ENCODE measurements around the gene CDT1. TPM values are rescaled to one million over a fixed set of nuclear protein-coding genes. Genes with fewer than 3 reads are reported as not detected.

CDT1 gene
- total and polyA plus RNA-seq, 2 donors from 2014 or later: 0.56 to 1.5 TPM

GRCh38 chr16:88842806-88843205 is 39.2 kb downstream of the CDT1 start:
- Histone ChIP-seq H3K4me3 (ENCODE audit: low read length in 3 of 3) (no peak overlapping the region), H3K27ac (ENCODE audit: low read depth in 2 of 2, low read length in 2 of 2) (no peak overlapping the region), H3K27me3 (ENCODE audit: control insufficient read depth, insufficient read depth, low read length) (no peaks in the 10 kb centered on the region), H3K9me3 (ENCODE audit: control insufficient read depth in 2 of 3, insufficient read depth in 1 of 3, low read length in 3 of 3) (no peaks in the 10 kb centered on the region), H3K4me1 (ENCODE audit: control insufficient read depth in 2 of 3, insufficient read depth in 2 of 3, low read depth in 1 of 3, low read length in 3 of 3) (no peaks in the 10 kb centered on the region), H3K36me3 (ENCODE audit: control insufficient read depth in 2 of 3, insufficient read depth in 3 of 3, low read length in 3 of 3) (peaks cover 0 to 12% (median 0%) of the 10 kb centered on the region in 3 donors), H3K9ac (ENCODE audit: low read length in 3 of 3) (no peak overlapping the region)
- no peak for FAIRE-seq
- DNase-seq: no peak
- no peak for TF ChIP-seq CTCF (IDR thresholded peaks at IDR 0.05; ENCODE audit: borderline replicate concordance, extremely low read depth, insufficient read depth)
- intact Hi-C loops (cut with DNase I): no loop called here

- Histone ChIP-seq H3K9ac (ENCODE audit: low read length in 3 of 3) (no peak overlapping the region), H3K4me1 (ENCODE audit: control insufficient read depth in 2 of 3, insufficient read depth in 2 of 3, low read depth in 1 of 3, low read length in 3 of 3) (no peaks in the 10 kb centered on the region), H3K27me3 (ENCODE audit: control insufficient read depth, insufficient read depth, low read length) (no peaks in the 10 kb centered on the region), H3K4me3 (ENCODE audit: low read length in 3 of 3) (no peak overlapping the region), H3K27ac (ENCODE audit: low read depth in 2 of 2, low read length in 2 of 2) (no peak overlapping the region), H3K9me3 (ENCODE audit: control insufficient read depth in 2 of 3, insufficient read depth in 1 of 3, low read length in 3 of 3) (no peaks in the 10 kb centered on the region), H3K36me3 (ENCODE audit: control insufficient read depth in 2 of 3, insufficient read depth in 3 of 3, low read length in 3 of 3) (peaks cover 0 to 12% (median 0%) of the 10 kb centered on the region in 3 donors)
- no peak for TF ChIP-seq CTCF (IDR thresholded peaks at IDR 0.05; ENCODE audit: borderline replicate concordance, extremely low read depth, insufficient read depth)
- DNase-seq (no peak), FAIRE-seq (no peak)
- intact Hi-C loops (cut with DNase I): no loop called here
These were observed 39.7 kb downstream of the CDT1 start for GRCh38 chr16:88843256-88843655.

- Histone ChIP-seq H3K27me3 (ENCODE audit: control insufficient read depth, insufficient read depth, low read length) (no peaks in the 10 kb centered on the region), H3K27ac (ENCODE audit: low read depth in 2 of 2, low read length in 2 of 2) (no peak overlapping the region), H3K4me1 (ENCODE audit: control insufficient read depth in 2 of 3, insufficient read depth in 2 of 3, low read depth in 1 of 3, low read length in 3 of 3) (no peaks in the 10 kb centered on the region), H3K9ac (ENCODE audit: low read length in 3 of 3) (no peak overlapping the region), H3K4me3 (ENCODE audit: low read length in 3 of 3) (no peak overlapping the region), H3K36me3 (ENCODE audit: control insufficient read depth in 2 of 3, insufficient read depth in 3 of 3, low read length in 3 of 3) (peaks cover 0 to 12% (median 0%) of the 10 kb centered on the region in 3 donors), H3K9me3 (ENCODE audit: control insufficient read depth in 2 of 3, insufficient read depth in 1 of 3, low read length in 3 of 3) (no peaks in the 10 kb centered on the region)
- intact Hi-C loops (cut with DNase I): no loop called here
- FAIRE-seq (no peak), DNase-seq (no peak)
- no peak for TF ChIP-seq CTCF (IDR thresholded peaks at IDR 0.05; ENCODE audit: borderline replicate concordance, extremely low read depth, insufficient read depth)
These were observed 40.9 kb downstream of the CDT1 start for GRCh38 chr16:88844419-88845036.

GRCh38 chr16:88846088-88846487 is 42.5 kb downstream of the CDT1 start:
- TF ChIP-seq CTCF (IDR thresholded peaks at IDR 0.05; ENCODE audit: borderline replicate concordance, extremely low read depth, insufficient read depth): no peak
- no peak for DNase-seq
- FAIRE-seq: no peak

More at GRCh38 chr16:88846088-88846487, 42.5 kb downstream of the CDT1 start:
- no peaks in the 10 kb centered on the region for H3K36me3 ChIP-seq (ENCODE audit: control insufficient read depth in 2 of 3, insufficient read depth in 3 of 3, low read length in 3 of 3)
- no peak overlapping the region for H3K27ac ChIP-seq (ENCODE audit: low read depth in 2 of 2, low read length in 2 of 2)
- no peaks in the 10 kb centered on the region for H3K4me1 ChIP-seq (ENCODE audit: control insufficient read depth in 2 of 3, insufficient read depth in 2 of 3, low read depth in 1 of 3, low read length in 3 of 3)
- H3K27me3 ChIP-seq (ENCODE audit: control insufficient read depth, insufficient read depth, low read length): no peaks in the 10 kb centered on the region
- H3K4me3 ChIP-seq (ENCODE audit: low read length in 3 of 3): no peak overlapping the region
- intact Hi-C loops (cut with DNase I): no loop called here
- H3K9me3 ChIP-seq (ENCODE audit: control insufficient read depth in 2 of 3, insufficient read depth in 1 of 3, low read length in 3 of 3): no peaks in the 10 kb centered on the region
- H3K9ac ChIP-seq (ENCODE audit: low read length in 3 of 3): no peak overlapping the region
